HFFc6 (cell line): Measurements from ENCODE around the gene ASPRV1. TPM values are rescaled to one million over a fixed set of nuclear protein-coding genes. Genes with fewer than 3 reads are reported as not detected.

Experiments used
- DNase-seq: peaks from one replicate; pipeline ENCODE4 v3.0.0-alpha.2; 2018
- H3K27ac Mint-ChIP-seq: 2 replicates; pipeline ENCODE4 v1.8.0; 2020; ENCODE audit warnings: mild to moderate bottlenecking, mixed read lengths
- H3K27me3 Mint-ChIP-seq: 2 replicates; pipeline ENCODE4 v1.8.0; 2021; ENCODE audit warnings: mild to moderate bottlenecking, moderate library complexity, mixed read lengths; ENCODE audit not compliant: insufficient read depth
- H3K36me3 Mint-ChIP-seq: 2 replicates; pipeline ENCODE4 v1.8.0; 2021; ENCODE audit warnings: low read depth, mixed read lengths
- H3K4me1 Mint-ChIP-seq: 2 replicates; pipeline ENCODE4 v1.8.0; 2020; ENCODE audit warnings: low read depth, mixed read lengths
- H3K4me3 Mint-ChIP-seq: 2 replicates; pipeline ENCODE4 v1.8.0; 2020; ENCODE audit warnings: mild to moderate bottlenecking, moderate library complexity, mixed read lengths
- H3K9me3 Mint-ChIP-seq: 2 replicates; pipeline ENCODE4 v1.8.0; 2020; ENCODE audit warnings: mild to moderate bottlenecking, mixed read lengths
- CTCF ChIP-seq: fragments of 200-600 bp; sonication (generic); IDR thresholded peaks from 2 replicates; pipeline ENCODE4 v1.5.0; 2021; ENCODE audit warnings: antibody characterized with exemption, mild to moderate bottlenecking
- total RNA-seq, 6 experiments: library from RNA; stranded (reverse); fragmentation: NEBNext Ultra II Directional; extraction: Animal tissue kit (Norgen Biotek cat#: 25700); gene quantifications; 2 replicates in 1 of 6; 3 replicates in 5 of 6; pipeline ENCODE4 v1.2.3, GENCODE V29; 2021

The ASPRV1 gene
- total RNA-seq, 6 experiments from 2014 or later, result 0.07 to 0.15 TPM; not detected in 4

GRCh38 chr2:69998761-69999160 is 37.3 kb upstream of the ASPRV1 start:
- Mint-ChIP-seq H3K9me3 (no peaks in the 10 kb centered on the region), H3K36me3 (no peaks in the 10 kb centered on the region), H3K4me1 (peaks cover 16% of the 10 kb centered on the region), H3K27ac (no peak overlapping the region), H3K4me3 (no peak overlapping the region), H3K27me3 (no peaks in the 10 kb centered on the region; the same call in 1 of the 2 replicates)
- TF ChIP-seq CTCF, result no peak
- no peak for DNase-seq

GRCh38 chr2:69997015-69997830 is 35.8 kb upstream of the ASPRV1 start:
- H3K4me1 Mint-ChIP-seq, result peaks cover 16% of the 10 kb centered on the region
- TF ChIP-seq CTCF, result no peak
- DNase-seq, result peak; percentile 63
- H3K36me3 Mint-ChIP-seq, result no peaks in the 10 kb centered on the region
- H3K27ac Mint-ChIP-seq, result peak overlapping the region; percentile 64
- H3K9me3 Mint-ChIP-seq, result no peaks in the 10 kb centered on the region
- H3K27me3 Mint-ChIP-seq, result peaks cover 6% of the 10 kb centered on the region
- H3K4me3 Mint-ChIP-seq, result peak overlapping the region; percentile 29

DNA sequence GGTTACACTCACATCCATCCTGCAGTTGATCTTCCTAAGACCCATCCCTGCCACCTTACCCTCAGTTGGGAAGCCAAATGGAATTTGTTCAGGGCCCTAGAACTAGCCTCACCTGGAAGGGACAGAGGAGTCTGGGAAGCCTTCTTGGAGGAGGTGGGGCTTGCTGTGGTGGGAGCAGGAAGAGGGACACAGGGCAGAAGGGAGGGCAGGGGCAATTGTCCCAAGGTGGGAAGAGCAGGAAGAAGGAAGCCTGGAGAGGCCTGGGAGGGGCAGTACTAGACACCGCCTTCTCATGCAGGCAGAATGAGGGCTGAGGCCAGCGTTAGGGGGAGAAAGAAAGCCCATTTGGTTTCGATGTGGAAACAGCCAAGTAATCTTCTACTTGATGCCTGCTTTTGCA is 34.1 kb upstream of the ASPRV1 start:
- Mint-ChIP-seq H3K4me1 (peaks cover 16% of the 10 kb centered on the region), H3K9me3 (no peaks in the 10 kb centered on the region), H3K27ac (no peak overlapping the region), H3K36me3 (no peaks in the 10 kb centered on the region), H3K27me3 (peaks cover 6% of the 10 kb centered on the region), H3K4me3 (no peak overlapping the region)
- TF ChIP-seq CTCF, result no peak
- DNase-seq, result no peak

- H3K27ac Mint-ChIP-seq, result no peak overlapping the region
- H3K36me3 Mint-ChIP-seq, result no peaks in the 10 kb centered on the region
- peaks cover 16% of the 10 kb centered on the region for H3K4me1 Mint-ChIP-seq
- DNase-seq, result no peak
- H3K9me3 Mint-ChIP-seq, result no peaks in the 10 kb centered on the region
- peaks cover 6% of the 10 kb centered on the region for H3K27me3 Mint-ChIP-seq
- no peak overlapping the region for H3K4me3 Mint-ChIP-seq
- TF ChIP-seq CTCF, result no peak
Measured at GRCh38 chr2:69994166-69994565, 32.7 kb upstream of the ASPRV1 start.

GRCh38 chr2:69993708-69994107 is 32.3 kb upstream of the ASPRV1 start:
- H3K9me3 Mint-ChIP-seq, result no peaks in the 10 kb centered on the region
- H3K27ac Mint-ChIP-seq, result no peak overlapping the region

More at GRCh38 chr2:69993708-69994107, 32.3 kb upstream of the ASPRV1 start:
- no peaks in the 10 kb centered on the region for H3K36me3 Mint-ChIP-seq
- no peak for DNase-seq
- no peak overlapping the region for H3K4me3 Mint-ChIP-seq
- H3K4me1 Mint-ChIP-seq, result peaks cover 16% of the 10 kb centered on the region
- peaks cover 6% of the 10 kb centered on the region for H3K27me3 Mint-ChIP-seq
- TF ChIP-seq CTCF, result no peak
